PC-3 (cell line): Measurements from ENCODE around the gene OR5M8. TPM values are rescaled to one million over a fixed set of nuclear protein-coding genes. Genes with fewer than 3 reads are reported as not detected.

Experiments
- ATAC-seq: fragments of 200-7000 bp; cut with Tn5 transposase; 2 replicates; pipeline ENCODE4 v1.9.1; 2020; ENCODE audit warnings: mild to moderate bottlenecking, moderate library complexity
- BruUV-seq: library from RNA; stranded (reverse); fragments of 400-500 nt; replicated peaks from 2 replicates; lab custom pipeline; 2021; lab: Mats Ljungman, UMichigan
- CTCF ChIA-PET: fragments of 300-600 bp; sonication (Branson Sonifier 250); formaldehyde crosslinking; loops from one replicate; lab custom pipeline; 2022; ENCODE audit warnings: antibody characterized with exemption; lab: Charles Lee
- POLR2A ChIA-PET: fragments of 300-600 bp; sonication (Branson Sonifier 250); formaldehyde crosslinking; loops from one replicate; lab custom pipeline; 2022; ENCODE audit warnings: antibody characterized with exemption; ENCODE audit not compliant: unreplicated experiment; lab: Charles Lee
- DNase-seq: peaks from one replicate; pipeline ENCODE4 v3.0.0-alpha.2; 2015
- H2AFZ ChIP-seq: fragments of 300-600 bp; sonication (generic); 2 replicates; pipeline ENCODE4 v1.6.0; 2016; ENCODE audit warnings: antibody characterized with exemption, low read length
- H3F3A ChIP-seq: fragments of 300-600 bp; sonication (generic); one replicate; pipeline ENCODE4 v1.6.0; 2017; ENCODE audit warnings: antibody characterized with exemption, low read length, control low read depth, mild to moderate bottlenecking; ENCODE audit not compliant: unreplicated experiment
- H3K27ac ChIP-seq: fragments of 300-600 bp; sonication (generic); 2 replicates; pipeline ENCODE4 v1.5.1; 2016; ENCODE audit warnings: mild to moderate bottlenecking, low read length
- H3K27me3 ChIP-seq: fragments of 300-600 bp; sonication (generic); 2 replicates; pipeline ENCODE4 v1.6.1; 2016; ENCODE audit warnings: low read length, mixed read lengths
- H3K36me3 ChIP-seq: fragments of 300-600 bp; sonication (generic); 2 replicates; pipeline ENCODE4 v1.6.1; 2016; ENCODE audit warnings: low read depth, mixed run types, low read length, mixed read lengths
- H3K4me1 ChIP-seq: fragments of 300-600 bp; sonication (generic); 2 replicates; pipeline ENCODE4 v1.5.1; 2016; ENCODE audit warnings: low read length; ENCODE audit not compliant: insufficient read depth
- H3K4me2 ChIP-seq: fragments of 300-600 bp; sonication (generic); 2 replicates; pipeline ENCODE4 v1.6.0; 2016; ENCODE audit warnings: low read length
- H3K4me3 ChIP-seq: fragments of 300-600 bp; sonication (generic); 2 replicates; pipeline ENCODE4 v1.5.1; 2016; ENCODE audit warnings: mild to moderate bottlenecking, low read length, mixed read lengths
- H3K79me2 ChIP-seq: fragments of 300-600 bp; sonication (generic); 2 replicates; pipeline ENCODE4 v1.6.1; 2017; ENCODE audit warnings: low read length, mixed read lengths
- H3K9ac ChIP-seq: fragments of 300-600 bp; sonication (generic); 2 replicates; pipeline ENCODE4 v1.6.0; 2016; ENCODE audit warnings: mild to moderate bottlenecking, low read length
- H3K9me2 ChIP-seq: fragments of 300-600 bp; sonication (generic); replicated peaks from 2 replicates; pipeline ENCODE4 v1.6.1; 2016; ENCODE audit warnings: mixed run types, low read length, mixed read lengths
- H3K9me3 ChIP-seq: fragments of 300-600 bp; sonication (generic); 2 replicates; pipeline ENCODE4 v1.6.1; 2016; ENCODE audit warnings: low read length, mixed read lengths
- H4K20me1 ChIP-seq: fragments of 300-600 bp; sonication (generic); 2 replicates; pipeline ENCODE4 v1.6.1; 2016; ENCODE audit warnings: low read length, mixed read lengths
- EZH2 ChIP-seq: fragments of 300-600 bp; sonication (generic); IDR thresholded peaks from one replicate; pipeline ENCODE4 v1.6.1; 2017; ENCODE audit warnings: antibody characterized with exemption, mild to moderate bottlenecking, low read length; ENCODE audit not compliant: unreplicated experiment
- EZH2phosphoT487 ChIP-seq: fragments of 300-600 bp; sonication (generic); IDR thresholded peaks from 2 replicates; pipeline ENCODE4 v1.6.1; 2018; ENCODE audit warnings: mild to moderate bottlenecking, antibody characterized with exemption, low read length, borderline replicate concordance
- intact Hi-C: fragments of 100-400 bp; cut with micrococcal nuclease; formaldehyde crosslinking; loops from 2 replicates; pipeline ENCODE4 v1.9.0; 2023
- total RNA-seq: library from RNA; depleted of rRNA; stranded (reverse); fragments of >200 nt; gene quantifications from 2 replicates; pipeline ENCODE4 v1.2.3, GENCODE V29; 2014
- TF ChIP-seq, protein P1 (sequence below): fragments of 300-600 bp; sonication (generic); conservative IDR thresholded peaks from 2 replicates; pipeline ENCODE4 v1.5.1; 2017; ENCODE audit warnings: antibody characterized with exemption, low read depth, mild to moderate bottlenecking, low read length

Gene OR5M8
- total RNA-seq, 1 experiment from 2014 or later = not detected

DNA sequence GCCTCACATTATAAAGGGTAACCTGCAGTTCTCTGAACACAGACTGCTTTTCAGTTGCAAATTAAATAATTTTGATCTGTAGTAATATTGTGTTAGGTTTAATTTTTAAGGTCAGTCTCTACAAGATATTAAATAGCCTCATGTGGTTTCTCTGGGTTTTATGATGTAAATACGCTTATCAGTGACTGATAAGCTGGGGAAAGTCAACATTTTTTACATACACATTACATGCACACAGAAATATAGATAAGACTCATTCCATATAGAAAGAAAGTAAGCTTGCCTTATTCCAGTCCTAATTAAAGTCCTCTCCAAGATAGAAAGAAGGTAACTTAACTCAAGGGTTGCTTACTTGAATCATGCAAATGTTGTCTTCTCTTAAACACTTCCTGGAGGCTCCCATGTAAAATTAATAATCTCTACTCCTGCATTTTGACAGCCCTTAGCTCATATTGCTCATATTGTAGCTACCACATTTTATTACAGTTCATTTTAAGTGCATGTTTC is 16.4 kb downstream of the OR5M8 start:
- H3K9ac ChIP-seq = no peak overlapping the region
- H2AFZ ChIP-seq = no peak overlapping the region
- H3F3A ChIP-seq = no peaks in the 10 kb centered on the region
- H3K27me3 ChIP-seq = no peaks in the 10 kb centered on the region
- H4K20me1 ChIP-seq = no peaks in the 10 kb centered on the region
- intact Hi-C loops = no loop called here
- BruUV-seq = no TSS peak
- no peaks in the 10 kb centered on the region for H3K9me2 ChIP-seq
- no peak overlapping the region for H3K4me2 ChIP-seq
- POLR2A ChIA-PET = no interaction called here
- ATAC-seq = no peak
- CTCF ChIA-PET = no interaction called here
- no peaks in the 10 kb centered on the region for H3K36me3 ChIP-seq
- no peak for DNase-seq
- H3K27ac ChIP-seq = no peak overlapping the region
- no peak overlapping the region for H3K4me3 ChIP-seq
- TF ChIP-seq, protein P1, sequence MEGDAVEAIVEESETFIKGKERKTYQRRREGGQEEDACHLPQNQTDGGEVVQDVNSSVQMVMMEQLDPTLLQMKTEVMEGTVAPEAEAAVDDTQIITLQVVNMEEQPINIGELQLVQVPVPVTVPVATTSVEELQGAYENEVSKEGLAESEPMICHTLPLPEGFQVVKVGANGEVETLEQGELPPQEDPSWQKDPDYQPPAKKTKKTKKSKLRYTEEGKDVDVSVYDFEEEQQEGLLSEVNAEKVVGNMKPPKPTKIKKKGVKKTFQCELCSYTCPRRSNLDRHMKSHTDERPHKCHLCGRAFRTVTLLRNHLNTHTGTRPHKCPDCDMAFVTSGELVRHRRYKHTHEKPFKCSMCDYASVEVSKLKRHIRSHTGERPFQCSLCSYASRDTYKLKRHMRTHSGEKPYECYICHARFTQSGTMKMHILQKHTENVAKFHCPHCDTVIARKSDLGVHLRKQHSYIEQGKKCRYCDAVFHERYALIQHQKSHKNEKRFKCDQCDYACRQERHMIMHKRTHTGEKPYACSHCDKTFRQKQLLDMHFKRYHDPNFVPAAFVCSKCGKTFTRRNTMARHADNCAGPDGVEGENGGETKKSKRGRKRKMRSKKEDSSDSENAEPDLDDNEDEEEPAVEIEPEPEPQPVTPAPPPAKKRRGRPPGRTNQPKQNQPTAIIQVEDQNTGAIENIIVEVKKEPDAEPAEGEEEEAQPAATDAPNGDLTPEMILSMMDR = no peak
- TF ChIP-seq EZH2phosphoT487 = no peak
- no peaks in the 10 kb centered on the region for H3K4me1 ChIP-seq
- H3K9me3 ChIP-seq = peaks cover 6% of the 10 kb centered on the region; the same call in 1 of the 2 replicates
- H3K79me2 ChIP-seq = no peaks in the 10 kb centered on the region

DNA sequence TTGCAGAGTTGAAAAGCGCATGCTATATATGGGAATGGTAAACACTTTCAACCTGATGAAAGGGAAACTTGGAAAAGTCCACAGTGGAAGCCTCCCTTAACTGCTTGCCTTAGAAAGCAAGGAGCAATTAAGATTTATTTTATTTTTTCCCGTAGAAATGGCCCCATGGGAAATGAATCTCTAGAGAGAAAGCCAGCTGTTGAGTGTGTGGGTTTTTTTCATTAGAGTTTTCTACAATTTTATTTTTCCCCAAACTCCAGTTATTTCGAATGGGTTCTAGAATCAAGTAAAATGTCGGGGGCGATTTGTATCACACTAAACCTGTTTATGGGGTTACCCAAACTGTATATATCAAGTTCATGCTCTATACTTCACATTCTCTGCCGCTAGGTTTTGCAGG is 17.9 kb downstream of the OR5M8 start, which contains the start of gene OR5M3:
Gene OR5M3 (minus strand): TSS at position 101 of the 400 bp plus-strand sequence. CDS start 2,855 bp downstream, outside the sequence.
- Histone ChIP-seq H3K4me1 (no peaks in the 10 kb centered on the region), H3K9me2 (no peaks in the 10 kb centered on the region), H3K36me3 (no peaks in the 10 kb centered on the region), H3K9ac (no peak within 1 kb of the TSS), H3K27ac (no peak within 1 kb of the TSS), H3K27me3 (no peaks in the 10 kb centered on the region), H3F3A (no peaks in the 10 kb centered on the region), H2AFZ (no peak within 1 kb of the TSS), H3K4me2 (no peak within 1 kb of the TSS), H3K79me2 (no peaks in the 10 kb centered on the region), H4K20me1 (no peaks in the 10 kb centered on the region), H3K4me3 (no peak within 1 kb of the TSS), H3K9me3 (no peaks in the 10 kb centered on the region; the same call in 1 of the 2 replicates)
- ChIA-PET POLR2A (no interaction called here), CTCF (no interaction called here)
- intact Hi-C loops = no loop called here
- no peak for ATAC-seq
- TF ChIP-seq EZH2 (no peak), EZH2phosphoT487 (no peak)
- TF ChIP-seq, protein P1 = no peak
- no TSS peak for BruUV-seq
- DNase-seq = no peak

DNA sequence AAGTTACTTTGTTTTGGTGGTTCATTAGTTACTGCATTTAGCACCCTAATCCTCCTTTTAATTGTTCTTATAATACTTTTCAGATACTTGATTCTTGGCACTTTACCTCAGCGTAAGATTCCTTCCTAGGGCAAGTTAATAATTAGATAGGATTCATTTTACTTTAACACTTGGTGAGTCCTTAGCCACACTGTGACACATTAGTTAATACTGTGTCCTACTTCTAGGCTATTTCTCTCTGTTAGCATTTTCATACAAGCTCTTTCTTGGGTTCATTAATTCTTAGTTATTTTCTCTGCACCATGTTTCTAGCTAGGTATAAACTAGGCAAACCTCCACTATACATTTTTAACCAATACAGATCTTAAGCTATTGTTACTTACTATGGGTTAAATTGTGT is 34.1 kb downstream of the OR5M8 start:
- Histone ChIP-seq H3K9me2 (no peaks in the 10 kb centered on the region), H3K27ac (no peak overlapping the region), H3F3A (no peaks in the 10 kb centered on the region), H3K4me3 (no peak overlapping the region), H3K27me3 (no peaks in the 10 kb centered on the region), H3K4me1 (no peaks in the 10 kb centered on the region), H3K79me2 (no peaks in the 10 kb centered on the region), H3K9ac (no peak overlapping the region), H3K4me2 (no peak overlapping the region), H4K20me1 (no peaks in the 10 kb centered on the region), H3K36me3 (no peaks in the 10 kb centered on the region), H2AFZ (no peak overlapping the region), H3K9me3 (0 out of 2 replicates have a peak, but pooled peaks cover 12% of the 10 kb centered on the region)
- DNase-seq = no peak
- intact Hi-C loops = no loop called here
- no TSS peak for BruUV-seq
- POLR2A ChIA-PET = no interaction called here
- no peak for ATAC-seq
- TF ChIP-seq EZH2 (no peak), EZH2phosphoT487 (no peak)
- TF ChIP-seq, protein P1 = no peak
- CTCF ChIA-PET = no interaction called here
